HG03175 (cell line): ENCODE results near the gene ULBP1.
"Not testable (repeated sequence)": the region's sequence is repeated elsewhere in the genome, so short reads cannot be mapped to it uniquely, and the experiment has no call there.

ENCODE experiments used
- ATAC-seq: cut with Tn5 transposase; IDR thresholded peaks from one replicate; pipeline ENCODE4 v1.9.1; 2021; ENCODE audit warnings: mild to moderate bottlenecking, moderate library complexity; ENCODE audit not compliant: unreplicated experiment

ULBP1 gene

GRCh38 chr6:149969635-149970034 lies 5.9 kb downstream of the ULBP1 start:
- no peak for ATAC-seq

GRCh38 chr6:149974394-149974793 lies 10.7 kb downstream of the ULBP1 start:
- ATAC-seq, result not testable (repeated sequence)

- no peak for ATAC-seq
These were observed 11.1 kb downstream of the ULBP1 start for GRCh38 chr6:149974825-149975224.

GRCh38 chr6:149975400-149975799 lies 11.7 kb downstream of the ULBP1 start:
- ATAC-seq, result no peak

GRCh38 chr6:149977221-149977620 lies 13.5 kb downstream of the ULBP1 start:
- ATAC-seq, result no peak

- no peak for ATAC-seq
These were observed 14.9 kb downstream of the ULBP1 start for GRCh38 chr6:149978610-149979009.

GRCh38 chr6:149979293-149979692 lies 15.6 kb downstream of the ULBP1 start:
- no peak for ATAC-seq

- ATAC-seq, result no peak
These were observed 19.4 kb downstream of the ULBP1 start for GRCh38 chr6:149983145-149983544.

GRCh38 chr6:149984773-149985172 lies 21.0 kb downstream of the ULBP1 start:
- ATAC-seq, result no peak

GRCh38 chr6:149985481-149985937 lies 21.8 kb downstream of the ULBP1 start:
- ATAC-seq, result no peak

GRCh38 chr6:149987602-149988107 lies 23.9 kb downstream of the ULBP1 start:
- ATAC-seq, result no peak

GRCh38 chr6:149988550-149989346 lies 25.0 kb downstream of the ULBP1 start:
- no peak for ATAC-seq

GRCh38 chr6:149990212-149990660 lies 26.5 kb downstream of the ULBP1 start:
- no peak for ATAC-seq

- ATAC-seq, result no peak
These were observed 27.1 kb downstream of the ULBP1 start for GRCh38 chr6:149990661-149991471.

- ATAC-seq, result not testable (repeated sequence)
These were observed 27.7 kb downstream of the ULBP1 start for GRCh38 chr6:149991472-149991795.

- no peak for ATAC-seq
These were observed 28.1 kb downstream of the ULBP1 start for GRCh38 chr6:149991838-149992237.

GRCh38 chr6:149995235-149995750 lies 31.6 kb downstream of the ULBP1 start:
- ATAC-seq, result no peak

- no peak for ATAC-seq
These were observed 32.2 kb downstream of the ULBP1 start for GRCh38 chr6:149995971-149996370.

- ATAC-seq, result no peak
These were observed 35.9 kb downstream of the ULBP1 start for GRCh38 chr6:149999636-150000035.

- ATAC-seq, result peak; percentile 43
These were observed 37.7 kb downstream of the ULBP1 start for GRCh38 chr6:150001295-150002008.

GRCh38 chr6:150002710-150003109 lies 39.0 kb downstream of the ULBP1 start:
- no peak for ATAC-seq
